GM23338 (cell line): ENCODE measurements around the gene HERC2. TPM values are rescaled to one million over a fixed set of nuclear protein-coding genes. Genes with fewer than 3 reads are reported as not detected.

Experiments
- ATAC-seq: fragments of 200-7000 bp; cut with Tn5 transposase; 3 replicates; pipeline ENCODE4 v1.9.1; 2020
- DNase-seq: peaks from one replicate; pipeline ENCODE4 v3.0.0-alpha.2; 2015; ENCODE audit warnings: low spot score
- H2AFZ ChIP-seq: fragments of 200-600 bp; sonication (generic); 2 replicates; pipeline ENCODE4 v1.8.0; 2016; ENCODE audit warnings: antibody characterized with exemption, mild to moderate bottlenecking, moderate library complexity
- H3F3A ChIP-seq: fragments of 200-600 bp; sonication (generic); replicated peaks from 2 replicates; pipeline ENCODE4 v1.8.0; 2017; ENCODE audit warnings: antibody characterized with exemption, mixed run types, low read depth
- H3K27ac ChIP-seq: fragments of 200-600 bp; sonication (generic); 2 replicates; pipeline ENCODE4 v1.6.1; 2016; ENCODE audit warnings: low read depth
- H3K27me3 ChIP-seq: fragments of 200-600 bp; sonication (generic); 2 replicates; pipeline ENCODE4 v1.8.0; 2016; ENCODE audit warnings: mild to moderate bottlenecking, mixed run types, moderate library complexity; ENCODE audit not compliant: insufficient read depth
- H3K36me3 ChIP-seq: fragments of 200-600 bp; sonication (generic); 2 replicates; pipeline ENCODE4 v1.8.0; 2016; ENCODE audit warnings: mild to moderate bottlenecking; ENCODE audit not compliant: insufficient read depth
- H3K4me1 ChIP-seq: fragments of 200-600 bp; sonication (generic); 2 replicates; pipeline ENCODE4 v1.8.0; 2016; ENCODE audit warnings: mild to moderate bottlenecking, moderate library complexity; ENCODE audit not compliant: insufficient read depth
- H3K4me2 ChIP-seq: fragments of 200-600 bp; sonication (generic); 2 replicates; pipeline ENCODE4 v1.7.1; 2017; ENCODE audit warnings: mixed run types
- H3K4me3 ChIP-seq: fragments of 200-600 bp; sonication (generic); 2 replicates; pipeline ENCODE4 v1.6.1; 2016; ENCODE audit warnings: mixed run types
- H3K79me2 ChIP-seq: fragments of 200-600 bp; sonication (generic); replicated peaks from 2 replicates; pipeline ENCODE4 v1.8.0; 2017; ENCODE audit warnings: mild to moderate bottlenecking; ENCODE audit not compliant: insufficient read depth
- H3K9me2 ChIP-seq: fragments of 200-600 bp; sonication (generic); 2 replicates; pipeline ENCODE4 v1.8.0; 2017; ENCODE audit not compliant: insufficient read depth
- H4K20me1 ChIP-seq: fragments of 200-600 bp; sonication (generic); replicated peaks from 2 replicates; pipeline ENCODE4 v1.8.0; 2017; ENCODE audit warnings: mild to moderate bottlenecking; ENCODE audit not compliant: insufficient read depth
- H3K27ac Mint-ChIP-seq: 2 replicates; pipeline ENCODE4 v1.8.0; 2020; ENCODE audit warnings: inconsistent platforms, mild to moderate bottlenecking, moderate library complexity, mixed read lengths
- H3K27me3 Mint-ChIP-seq: 3 replicates; pipeline ENCODE4 v1.8.0; 2022; ENCODE audit warnings: low read depth, mild to moderate bottlenecking, moderate library complexity, mixed read lengths, inconsistent platforms; ENCODE audit not compliant: insufficient read depth, poor library complexity
- H3K36me3 Mint-ChIP-seq: 3 replicates; pipeline ENCODE4 v1.8.0; 2021; ENCODE audit warnings: low read depth, mild to moderate bottlenecking, inconsistent platforms, moderate library complexity, mixed read lengths
- H3K4me1 Mint-ChIP-seq: 3 replicates; pipeline ENCODE4 v1.8.0; 2020; ENCODE audit warnings: mild to moderate bottlenecking, inconsistent platforms, mixed read lengths
- H3K4me3 Mint-ChIP-seq: 3 replicates; pipeline ENCODE4 v1.8.0; 2021; ENCODE audit warnings: moderate library complexity, mild to moderate bottlenecking, inconsistent platforms, mixed read lengths
- H3K9me3 Mint-ChIP-seq: 3 replicates; pipeline ENCODE4 v1.8.0; 2020; ENCODE audit warnings: moderate library complexity, mild to moderate bottlenecking, inconsistent platforms, mixed read lengths
- CREB1 ChIP-seq: fragments of 250-450 bp; sonication (Bioruptor Pico); IDR thresholded peaks from 2 replicates; pipeline ENCODE4 v1.5.0; 2020; ENCODE audit warnings: low read depth, mild to moderate bottlenecking, moderate library complexity
- EZH2 ChIP-seq: fragments of 200-600 bp; sonication (generic); IDR thresholded peaks from one replicate; pipeline ENCODE4 v1.8.0; 2017; ENCODE audit warnings: antibody characterized with exemption, mild to moderate bottlenecking, low read depth; ENCODE audit not compliant: unreplicated experiment
- EZH2phosphoT487 ChIP-seq: fragments of 200-600 bp; sonication (generic); IDR thresholded peaks from one replicate; pipeline ENCODE4 v1.8.1; 2018; ENCODE audit warnings: antibody characterized with exemption; ENCODE audit not compliant: unreplicated experiment
- JUNB ChIP-seq: IDR thresholded peaks from one replicate; pipeline ENCODE4 v1.6.1; 2016; ENCODE audit warnings: antibody characterized with exemption; ENCODE audit not compliant: unreplicated experiment
- NANOG ChIP-seq: IDR thresholded peaks from 2 replicates; pipeline ENCODE4 v1.6.1; 2016; ENCODE audit warnings: antibody characterized with exemption, borderline replicate concordance
- POLR2AphosphoS5 ChIP-seq: IDR thresholded peaks from 2 replicates; pipeline ENCODE4 v1.6.1; 2016; ENCODE audit warnings: antibody characterized with exemption, low read depth
- REST ChIP-seq: IDR thresholded peaks from one replicate; pipeline ENCODE4 v1.6.1; 2018; ENCODE audit warnings: antibody characterized with exemption; ENCODE audit not compliant: unreplicated experiment
- STAT1 ChIP-seq: IDR thresholded peaks from one replicate; pipeline ENCODE4 v1.6.1; 2016; ENCODE audit warnings: antibody characterized with exemption; ENCODE audit not compliant: unreplicated experiment
- ZNF114 ChIP-seq: fragments of 250-450 bp; sonication (Bioruptor Pico); IDR thresholded peaks from 2 replicates; pipeline ENCODE4 v1.5.0; 2020; ENCODE audit warnings: mild to moderate bottlenecking, moderate library complexity
- ZNF331 ChIP-seq: fragments of 250-450 bp; sonication (Bioruptor Pico); IDR thresholded peaks from 2 replicates; pipeline ENCODE4 v1.5.0; 2020; ENCODE audit warnings: low read depth, mild to moderate bottlenecking, moderate library complexity
- polyA plus RNA-seq: library from polyadenylated mRNA; unstranded; fragments of >200 nt; fragmentation: Nextera tagmentation; extraction: Ambion mirVana; gene quantifications from 2 replicates; pipeline ENCODE4 v1.2.1, GENCODE V29; 2016
- total RNA-seq: library from RNA; depleted of rRNA; stranded (reverse); fragments of >200 nt; shearing (Covaris generic); gene quantifications from 2 replicates; pipeline ENCODE4 v1.2.3, GENCODE V29; 2014
- TF ChIP-seq, protein P1 (sequence below): fragments of 250-450 bp; sonication (Bioruptor Pico); IDR thresholded peaks from 2 replicates; pipeline ENCODE4 v1.5.0; 2020; ENCODE audit warnings: mild to moderate bottlenecking, moderate library complexity
- TF ChIP-seq, protein P2 (sequence below): IDR thresholded peaks from 2 replicates; pipeline ENCODE4 v1.6.1; 2016; ENCODE audit warnings: antibody characterized with exemption
- TF ChIP-seq, protein P3 (sequence below), 2 experiments: fragments of 200-600 bp in 1 of 2; sonication (generic) in 1 of 2; conservative IDR thresholded peaks; 2 replicates each; pipeline versions ENCODE4 v1.5.1 to v1.6.1; 2016 to 2017; ENCODE audit warnings: antibody characterized with exemption in 2 of 2, low read depth in 2 of 2, mild to moderate bottlenecking in 2 of 2, moderate library complexity in 1 of 2

HERC2 gene
- total and polyA plus RNA-seq, 2 experiments from 2014 or later = 71.3 to 80.7 TPM

GRCh38 chr15:28084547-28084946 lies 237.4 kb downstream of the HERC2 start:
- H3K27ac Mint-ChIP-seq = no peak overlapping the region
- peaks cover 9% of the 10 kb centered on the region; the same call in 2 of the 3 replicates for H3K4me1 Mint-ChIP-seq
- H4K20me1 ChIP-seq = no peaks in the 10 kb centered on the region
- H3K4me3 Mint-ChIP-seq = no peak overlapping the region
- no peak overlapping the region for H3K4me2 ChIP-seq
- no peak overlapping the region for H3K27ac ChIP-seq
- TF ChIP-seq CREB1 (CRISPR knock-in tag) (no peak), JUNB (no peak), EZH2 (no peak), ZNF331 (CRISPR knock-in tag) (no peak), STAT1 (no peak), POLR2AphosphoS5 (no peak), NANOG (no peak), EZH2phosphoT487 (no peak), REST (no peak), ZNF114 (CRISPR knock-in tag) (no peak)
- TF ChIP-seq, protein P1, sequence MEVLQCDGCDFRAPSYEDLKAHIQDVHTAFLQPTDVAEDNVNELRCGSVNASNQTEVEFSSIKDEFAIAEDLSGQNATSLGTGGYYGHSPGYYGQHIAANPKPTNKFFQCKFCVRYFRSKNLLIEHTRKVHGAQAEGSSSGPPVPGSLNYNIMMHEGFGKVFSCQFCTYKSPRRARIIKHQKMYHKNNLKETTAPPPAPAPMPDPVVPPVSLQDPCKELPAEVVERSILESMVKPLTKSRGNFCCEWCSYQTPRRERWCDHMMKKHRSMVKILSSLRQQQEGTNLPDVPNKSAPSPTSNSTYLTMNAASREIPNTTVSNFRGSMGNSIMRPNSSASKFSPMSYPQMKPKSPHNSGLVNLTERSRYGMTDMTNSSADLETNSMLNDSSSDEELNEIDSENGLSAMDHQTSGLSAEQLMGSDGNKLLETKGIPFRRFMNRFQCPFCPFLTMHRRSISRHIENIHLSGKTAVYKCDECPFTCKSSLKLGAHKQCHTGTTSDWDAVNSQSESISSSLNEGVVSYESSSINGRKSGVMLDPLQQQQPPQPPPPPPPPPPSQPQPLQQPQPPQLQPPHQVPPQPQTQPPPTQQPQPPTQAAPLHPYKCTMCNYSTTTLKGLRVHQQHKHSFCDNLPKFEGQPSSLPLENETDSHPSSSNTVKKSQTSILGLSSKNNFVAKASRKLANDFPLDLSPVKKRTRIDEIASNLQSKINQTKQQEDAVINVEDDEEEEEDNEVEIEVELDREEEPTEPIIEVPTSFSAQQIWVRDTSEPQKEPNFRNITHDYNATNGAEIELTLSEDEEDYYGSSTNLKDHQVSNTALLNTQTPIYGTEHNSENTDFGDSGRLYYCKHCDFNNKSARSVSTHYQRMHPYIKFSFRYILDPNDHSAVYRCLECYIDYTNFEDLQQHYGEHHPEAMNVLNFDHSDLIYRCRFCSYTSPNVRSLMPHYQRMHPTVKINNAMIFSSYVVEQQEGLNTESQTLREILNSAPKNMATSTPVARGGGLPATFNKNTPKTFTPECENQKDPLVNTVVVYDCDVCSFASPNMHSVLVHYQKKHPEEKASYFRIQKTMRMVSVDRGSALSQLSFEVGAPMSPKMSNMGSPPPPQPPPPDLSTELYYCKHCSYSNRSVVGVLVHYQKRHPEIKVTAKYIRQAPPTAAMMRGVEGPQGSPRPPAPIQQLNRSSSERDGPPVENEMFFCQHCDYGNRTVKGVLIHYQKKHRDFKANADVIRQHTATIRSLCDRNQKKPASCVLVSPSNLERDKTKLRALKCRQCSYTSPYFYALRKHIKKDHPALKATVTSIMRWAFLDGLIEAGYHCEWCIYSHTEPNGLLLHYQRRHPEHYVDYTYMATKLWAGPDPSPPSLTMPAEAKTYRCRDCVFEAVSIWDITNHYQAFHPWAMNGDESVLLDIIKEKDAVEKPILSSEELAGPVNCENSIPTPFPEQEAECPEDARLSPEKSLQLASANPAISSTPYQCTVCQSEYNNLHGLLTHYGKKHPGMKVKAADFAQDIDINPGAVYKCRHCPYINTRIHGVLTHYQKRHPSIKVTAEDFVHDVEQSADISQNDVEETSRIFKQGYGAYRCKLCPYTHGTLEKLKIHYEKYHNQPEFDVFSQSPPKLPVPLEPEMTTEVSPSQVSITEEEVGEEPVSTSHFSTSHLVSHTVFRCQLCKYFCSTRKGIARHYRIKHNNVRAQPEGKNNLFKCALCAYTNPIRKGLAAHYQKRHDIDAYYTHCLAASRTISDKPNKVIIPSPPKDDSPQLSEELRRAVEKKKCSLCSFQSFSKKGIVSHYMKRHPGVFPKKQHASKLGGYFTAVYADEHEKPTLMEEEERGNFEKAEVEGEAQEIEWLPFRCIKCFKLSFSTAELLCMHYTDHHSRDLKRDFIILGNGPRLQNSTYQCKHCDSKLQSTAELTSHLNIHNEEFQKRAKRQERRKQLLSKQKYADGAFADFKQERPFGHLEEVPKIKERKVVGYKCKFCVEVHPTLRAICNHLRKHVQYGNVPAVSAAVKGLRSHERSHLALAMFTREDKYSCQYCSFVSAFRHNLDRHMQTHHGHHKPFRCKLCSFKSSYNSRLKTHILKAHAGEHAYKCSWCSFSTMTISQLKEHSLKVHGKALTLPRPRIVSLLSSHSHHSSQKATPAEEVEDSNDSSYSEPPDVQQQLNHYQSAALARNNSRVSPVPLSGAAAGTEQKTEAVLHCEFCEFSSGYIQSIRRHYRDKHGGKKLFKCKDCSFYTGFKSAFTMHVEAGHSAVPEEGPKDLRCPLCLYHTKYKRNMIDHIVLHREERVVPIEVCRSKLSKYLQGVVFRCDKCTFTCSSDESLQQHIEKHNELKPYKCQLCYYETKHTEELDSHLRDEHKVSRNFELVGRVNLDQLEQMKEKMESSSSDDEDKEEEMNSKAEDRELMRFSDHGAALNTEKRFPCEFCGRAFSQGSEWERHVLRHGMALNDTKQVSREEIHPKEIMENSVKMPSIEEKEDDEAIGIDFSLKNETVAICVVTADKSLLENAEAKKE (CRISPR knock-in tag) = no peak
- TF ChIP-seq, protein P2, sequence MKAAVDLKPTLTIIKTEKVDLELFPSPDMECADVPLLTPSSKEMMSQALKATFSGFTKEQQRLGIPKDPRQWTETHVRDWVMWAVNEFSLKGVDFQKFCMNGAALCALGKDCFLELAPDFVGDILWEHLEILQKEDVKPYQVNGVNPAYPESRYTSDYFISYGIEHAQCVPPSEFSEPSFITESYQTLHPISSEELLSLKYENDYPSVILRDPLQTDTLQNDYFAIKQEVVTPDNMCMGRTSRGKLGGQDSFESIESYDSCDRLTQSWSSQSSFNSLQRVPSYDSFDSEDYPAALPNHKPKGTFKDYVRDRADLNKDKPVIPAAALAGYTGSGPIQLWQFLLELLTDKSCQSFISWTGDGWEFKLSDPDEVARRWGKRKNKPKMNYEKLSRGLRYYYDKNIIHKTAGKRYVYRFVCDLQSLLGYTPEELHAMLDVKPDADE = no peak
- TF ChIP-seq, protein P3, sequence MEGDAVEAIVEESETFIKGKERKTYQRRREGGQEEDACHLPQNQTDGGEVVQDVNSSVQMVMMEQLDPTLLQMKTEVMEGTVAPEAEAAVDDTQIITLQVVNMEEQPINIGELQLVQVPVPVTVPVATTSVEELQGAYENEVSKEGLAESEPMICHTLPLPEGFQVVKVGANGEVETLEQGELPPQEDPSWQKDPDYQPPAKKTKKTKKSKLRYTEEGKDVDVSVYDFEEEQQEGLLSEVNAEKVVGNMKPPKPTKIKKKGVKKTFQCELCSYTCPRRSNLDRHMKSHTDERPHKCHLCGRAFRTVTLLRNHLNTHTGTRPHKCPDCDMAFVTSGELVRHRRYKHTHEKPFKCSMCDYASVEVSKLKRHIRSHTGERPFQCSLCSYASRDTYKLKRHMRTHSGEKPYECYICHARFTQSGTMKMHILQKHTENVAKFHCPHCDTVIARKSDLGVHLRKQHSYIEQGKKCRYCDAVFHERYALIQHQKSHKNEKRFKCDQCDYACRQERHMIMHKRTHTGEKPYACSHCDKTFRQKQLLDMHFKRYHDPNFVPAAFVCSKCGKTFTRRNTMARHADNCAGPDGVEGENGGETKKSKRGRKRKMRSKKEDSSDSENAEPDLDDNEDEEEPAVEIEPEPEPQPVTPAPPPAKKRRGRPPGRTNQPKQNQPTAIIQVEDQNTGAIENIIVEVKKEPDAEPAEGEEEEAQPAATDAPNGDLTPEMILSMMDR (conservative IDR thresholded peaks at IDR 0.05; ENCODE audit: low read depth in 2 of 2) = no peak
- H3K4me1 ChIP-seq = 0 out of 2 replicates have a peak, but pooled peaks cover 5% of the 10 kb centered on the region
- H3K9me2 ChIP-seq = no peaks in the 10 kb centered on the region
- H3F3A ChIP-seq = no peaks in the 10 kb centered on the region
- no peak overlapping the region for H2AFZ ChIP-seq
- no peaks in the 10 kb centered on the region for H3K27me3 ChIP-seq
- no peaks in the 10 kb centered on the region for H3K36me3 ChIP-seq
- H3K36me3 Mint-ChIP-seq = peaks cover 4% of the 10 kb centered on the region; the same call in 2 of the 3 replicates
- peaks cover 4% of the 10 kb centered on the region for H3K27me3 Mint-ChIP-seq
- no peak overlapping the region for H3K4me3 ChIP-seq
- peaks cover 16% of the 10 kb centered on the region for H3K9me3 Mint-ChIP-seq
- no peaks in the 10 kb centered on the region for H3K79me2 ChIP-seq
- DNase-seq (no peak), ATAC-seq (no peak)
